B cell (primary cell): ENCODE measurements around the gene CIT. TPM values are rescaled to one million over a fixed set of nuclear protein-coding genes. Genes with fewer than 3 reads are reported as not detected.
A peak's percentile ranks its signal among the peaks of the same experiment; 100 is the strongest.

Source experiments
- ATAC-seq: fragments of 200-7000 bp; cut with Tn5 transposase; one replicate; pipeline ENCODE4 v1.10.0; 2021; ENCODE audit warnings: low read depth, mild to moderate bottlenecking, moderate number of reproducible peaks, moderate library complexity
- CTCF ChIA-PET: fragments of 350-600 bp; sonication (Branson Sonifier 250); formaldehyde crosslinking; loops from one replicate; lab custom pipeline; 2021; ENCODE audit warnings: antibody characterized with exemption, inconsistent platforms; lab: Charles Lee
- POLR2A ChIA-PET: fragments of 350-600 bp; sonication (Branson Sonifier 250); formaldehyde crosslinking; loops from one replicate; lab custom pipeline; 2021; ENCODE audit warnings: antibody characterized with exemption; lab: Charles Lee
- DNase-seq: peaks from one replicate; pipeline ENCODE4 v3.0.0; 2013
- H2AFZ ChIP-seq: 2 replicates; pipeline ENCODE4 v1.6.1; 2012; ENCODE audit warnings: mild to moderate bottlenecking, low read depth, low read length; ENCODE audit not compliant: insufficient read depth, poor library complexity, severe bottlenecking
- H3K27ac ChIP-seq, 2 donors: 1 replicate in 1 of 2; 2 replicates in 1 of 2; pipeline ENCODE4 v1.5.1; 2012 to 2013; ENCODE audit warnings: low read length in 2 of 2, mild to moderate bottlenecking in 2 of 2, moderate library complexity in 1 of 2
- H3K27me3 ChIP-seq, 4 experiments: fragments of 200-600 bp in 1 of 4; sonication (generic) in 1 of 4; replicated peaks in 1 of 4; 1 replicate in 2 of 4; 2 replicates in 2 of 4; pipeline versions ENCODE4 v1.6.1 to v1.7.0; 2013 to 2016; ENCODE audit warnings: low read length in 3 of 4, mild to moderate bottlenecking in 2 of 4, mixed read lengths in 1 of 4, moderate library complexity in 1 of 4; ENCODE audit not compliant: insufficient read depth in 4 of 4, control insufficient read depth in 3 of 4; ENCODE audit errors: control extremely low read depth in 1 of 4
- H3K36me3 ChIP-seq, 2 experiments: replicated peaks in 1 of 2; 1 replicate in 1 of 2; 2 replicates in 1 of 2; pipeline versions ENCODE4 v1.6.1 to v1.7.1; 2013; ENCODE audit warnings: low read length in 1 of 2; ENCODE audit not compliant: insufficient read depth in 2 of 2, control insufficient read depth in 1 of 2; ENCODE audit errors: control extremely low read depth in 1 of 2, extremely low read depth in 1 of 2
- H3K4me1 ChIP-seq, 2 donors: fragments of 200-600 bp in 1 of 2; sonication (generic) in 1 of 2; 1 replicate in 1 of 2; 2 replicates in 1 of 2; pipeline versions ENCODE4 v1.5.1 to v1.6.1; 2013 to 2017; ENCODE audit warnings: low read length in 2 of 2; ENCODE audit not compliant: control insufficient read depth in 2 of 2, insufficient read depth in 2 of 2
- H3K4me2 ChIP-seq: replicated peaks from 2 replicates; pipeline ENCODE3; 2012; ENCODE audit warnings: mild to moderate bottlenecking, low read depth, low read length; ENCODE audit not compliant: poor library complexity, severe bottlenecking
- H3K4me3 ChIP-seq, 5 experiments: fragments of 200-600 bp in 1 of 5; sonication (generic) in 1 of 5; 1 replicate in 3 of 5; 2 replicates in 2 of 5; pipeline versions ENCODE4 v1.5.1 to v1.7.0; 2011 to 2016; ENCODE audit warnings: low read length in 4 of 5, mild to moderate bottlenecking in 4 of 5, low read depth in 2 of 5, control low read depth in 1 of 5, moderate library complexity in 1 of 5; ENCODE audit not compliant: insufficient read depth in 1 of 5; ENCODE audit errors: control extremely low read depth in 1 of 5, extremely low read depth in 1 of 5
- H3K79me2 ChIP-seq: fragments of 200-600 bp; sonication (generic); one replicate; pipeline ENCODE4 v1.6.0; 2016; ENCODE audit warnings: low read length; ENCODE audit not compliant: control insufficient read depth, insufficient read depth
- H3K9ac ChIP-seq: fragments of 200-600 bp; sonication (generic); 2 replicates; pipeline ENCODE4 v1.6.1; 2017; ENCODE audit warnings: mild to moderate bottlenecking, low read length, moderate library complexity
- H3K9me3 ChIP-seq, 3 donors: one replicate each; pipeline versions ENCODE4 v1.6.1 to v1.7.1; 2013; ENCODE audit warnings: low read length in 2 of 3; ENCODE audit not compliant: control insufficient read depth in 2 of 3, insufficient read depth in 1 of 3; ENCODE audit errors: control extremely low read depth in 1 of 3
- H4K20me1 ChIP-seq: 2 replicates; pipeline ENCODE4 v1.6.0; 2012; ENCODE audit warnings: mild to moderate bottlenecking, low read length; ENCODE audit not compliant: insufficient read depth, control insufficient read depth, poor library complexity, severe bottlenecking
- H3K27ac Mint-ChIP-seq: one replicate; pipeline ENCODE4 v1.8.0; 2021; ENCODE audit warnings: mixed read lengths
- H3K27me3 Mint-ChIP-seq: one replicate; pipeline ENCODE4 v1.8.0; 2021; ENCODE audit warnings: mixed read lengths
- H3K4me1 Mint-ChIP-seq: one replicate; pipeline ENCODE4 v1.8.0; 2021; ENCODE audit warnings: mixed read lengths
- H3K4me3 Mint-ChIP-seq: one replicate; pipeline ENCODE4 v1.8.0; 2021; ENCODE audit warnings: mixed read lengths
- H3K9me3 Mint-ChIP-seq: one replicate; pipeline ENCODE4 v1.8.0; 2022; ENCODE audit warnings: mixed read lengths; ENCODE audit not compliant: insufficient read depth
- CTCF ChIP-seq: fragments of 200-600 bp; IDR thresholded peaks from one replicate; pipeline ENCODE4 v1.8.0; 2022; ENCODE audit warnings: antibody characterized with exemption, mild to moderate bottlenecking
- EZH2 ChIP-seq: IDR thresholded peaks from 2 replicates; pipeline ENCODE4 v1.6.1; 2012; ENCODE audit warnings: borderline replicate concordance, low read depth, mild to moderate bottlenecking, moderate library complexity, low read length; ENCODE audit not compliant: insufficient read depth, poor library complexity, severe bottlenecking
- WGBS: methylation state at CpG from one replicate; pipeline ENCODE4 v1.1.5; 2013; ENCODE audit warnings: missing lambda C conversion rate; ENCODE audit not compliant: insufficient coverage; 5-methylcytosine and 5-hydroxymethylcytosine counted together
- intact Hi-C: fragments of 100-400 bp; cut with micrococcal nuclease; formaldehyde crosslinking; loops from one replicate; pipeline ENCODE4 v1.10.0; 2022
- polyA plus RNA-seq: library from polyadenylated mRNA; depleted of rRNA; stranded (reverse); fragments of >200 nt; gene quantifications from 2 replicates; pipeline ENCODE4 v1.2.3, GENCODE V29; 2012
- total RNA-seq, 2 donors: library from RNA; stranded (reverse); fragments of 120-200 nt in 1 of 2; gene quantifications; 1 replicate in 1 of 2; 2 replicates in 1 of 2; pipeline versions ENCODE4 v1.2.3 to v1.2.4, GENCODE V29; 2013 to 2022

CIT gene
- total and polyA plus RNA-seq, 2 donors (not counting 1 experiment from before 2014, with no cell fraction given) = 1.4 to 6.1 TPM

- Mint-ChIP-seq H3K27ac (no peak overlapping the region), H3K4me3 (no peak overlapping the region), H3K9me3 (no peaks in the 10 kb centered on the region), H3K27me3 (peaks cover 3% of the 10 kb centered on the region), H3K4me1 (no peaks in the 10 kb centered on the region)
- no peak for ATAC-seq
- Histone ChIP-seq H3K9ac (no peak overlapping the region), H3K9me3 (no peaks in the 10 kb centered on the region), H3K4me2 (no peak overlapping the region), H3K79me2 (no peaks in the 10 kb centered on the region), H4K20me1 (no peaks in the 10 kb centered on the region), H2AFZ (no peak overlapping the region), H3K36me3 (no peaks in the 10 kb centered on the region), H3K4me3 (no peak overlapping the region), H3K27me3 (no peaks in the 10 kb centered on the region), H3K27ac (no peak overlapping the region), H3K4me1 (no peaks in the 10 kb centered on the region)
- intact Hi-C loops = no loop called here
- POLR2A ChIA-PET = no interaction called here
- no CpG with 5 or more reads among the region's 4 CpGs for WGBS
- TF ChIP-seq EZH2 (no peak), CTCF (no peak)
- CTCF ChIA-PET = interaction anchor here (0.8 kb wide), 1 partner anchor 8 kb away, joined by 3 read pairs; no protein-coding TSS in a partner anchor
- DNase-seq = no peak
These were observed 33.5 kb upstream of the CIT start for GRCh38 chr12:119910586-119910985.

GRCh38 chr12:119902084-119902509 lies 25.0 kb upstream of the CIT start:
- H3K4me1 ChIP-seq = no peaks in the 10 kb centered on the region
- H3K4me3 ChIP-seq = no peak overlapping the region
- H3K9me3 ChIP-seq = no peaks in the 10 kb centered on the region
- H2AFZ ChIP-seq = peak overlapping the region; percentile 5
- WGBS = 3% methylated on average over 4 of the region's 5 CpGs
- Mint-ChIP-seq H3K4me3 (no peak overlapping the region), H3K4me1 (peaks cover 2% of the 10 kb centered on the region), H3K9me3 (no peaks in the 10 kb centered on the region), H3K27me3 (no peaks in the 10 kb centered on the region), H3K27ac (no peak overlapping the region)
- no peaks in the 10 kb centered on the region for H3K36me3 ChIP-seq
- no peaks in the 10 kb centered on the region for H4K20me1 ChIP-seq
- no peak overlapping the region for H3K27ac ChIP-seq
- TF ChIP-seq EZH2 = no peak
- peak; percentile 92 for TF ChIP-seq CTCF
- POLR2A ChIA-PET = no interaction called here
- DNase-seq (peak; percentile 72), ATAC-seq (peak; percentile 81)
- no peak overlapping the region for H3K9ac ChIP-seq
- H3K27me3 ChIP-seq = peaks cover 0 to 5% (median 0%) of the 10 kb centered on the region in 4 experiments
- no peak overlapping the region for H3K4me2 ChIP-seq
- CTCF ChIA-PET = interaction anchor here (0.6 to 1.1 kb wide), 2 partner anchors 9 to 458 kb away, joined by 3 read pairs; no protein-coding TSS in a partner anchor
- intact Hi-C loops = no loop called here
- H3K79me2 ChIP-seq = no peaks in the 10 kb centered on the region
